Activated T-cell treated with anti-CD3 and anti-CD28 coated beads, Interleukin-2, amount 50 U/mL, for 4 hours (primary cell): ENCODE measurements around the gene RPS28. TPM values are rescaled to one million over a fixed set of nuclear protein-coding genes. Genes with fewer than 3 reads are reported as not detected.

Experiments
- ATAC-seq, 2 donors: fragments of 200-7000 bp; cut with Tn5 transposase; one replicate each; pipeline ENCODE4 v1.10.0; 2021
- DNase-seq: peaks from one replicate; pipeline ENCODE4 v3.0.0-alpha.2; 2020
- H3K27me3 Mint-ChIP-seq: one replicate; pipeline ENCODE4 v1.8.0; 2021; ENCODE audit warnings: low read depth, mixed read lengths
- H3K36me3 Mint-ChIP-seq: one replicate; pipeline ENCODE4 v1.8.0; 2022; ENCODE audit warnings: mixed read lengths; ENCODE audit not compliant: insufficient read depth
- H3K4me1 Mint-ChIP-seq: one replicate; pipeline ENCODE4 v1.8.0; 2021; ENCODE audit warnings: low read depth, mixed read lengths
- H3K4me3 Mint-ChIP-seq: one replicate; pipeline ENCODE4 v1.8.0; 2021; ENCODE audit warnings: mild to moderate bottlenecking, moderate library complexity, mixed read lengths
- H3K9me3 Mint-ChIP-seq: one replicate; pipeline ENCODE4 v1.8.0; 2021; ENCODE audit warnings: mixed read lengths
- total RNA-seq, 3 donors: library from RNA; stranded (reverse); gene quantifications; one replicate each; pipeline ENCODE4 v1.2.1, GENCODE V29; 2021

Gene RPS28
- total RNA-seq, 3 donors from 2014 or later = 2,484 to 2,756 (median 2,693) TPM

- H3K27me3 Mint-ChIP-seq = peaks cover 54% of the 10 kb centered on the region
- no peak for DNase-seq
- no peak overlapping the region for H3K4me3 Mint-ChIP-seq
These were observed 45.6 kb downstream of the RPS28 start for GRCh38 chr19:8366961-8367326.

DNA sequence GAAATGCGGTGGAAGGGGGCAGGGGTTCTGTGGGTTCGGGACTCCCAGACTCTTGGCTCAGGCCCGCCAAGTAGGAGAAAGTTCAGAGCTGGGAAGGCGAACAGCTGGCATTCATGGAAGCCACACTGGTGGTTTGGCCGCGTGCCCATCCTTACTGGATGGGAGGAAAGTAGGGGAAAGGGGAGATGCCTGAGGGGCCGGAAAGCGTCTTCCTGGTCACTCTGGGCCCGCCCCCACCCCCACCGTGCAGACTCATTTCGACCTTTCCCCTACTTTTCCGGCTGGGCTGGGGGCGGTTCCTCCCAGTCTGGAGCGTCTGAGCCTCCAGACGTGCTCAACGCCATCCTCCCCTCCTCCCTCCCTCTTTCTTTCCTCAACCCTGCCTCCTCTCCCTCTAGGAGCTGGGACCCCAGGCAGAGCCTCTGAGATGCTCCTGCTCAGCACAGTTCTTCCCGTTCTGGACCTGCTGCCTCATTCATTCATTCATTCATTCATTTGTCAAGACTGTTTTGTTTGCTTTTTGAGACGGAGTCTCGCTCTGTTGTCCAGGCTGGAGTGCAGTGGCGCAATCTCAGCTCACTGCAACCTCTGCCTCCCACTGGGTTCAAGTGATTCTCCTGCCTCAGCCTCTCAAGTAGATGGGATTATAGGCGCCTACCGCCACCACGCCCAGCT lies 46.2 kb downstream of the RPS28 start:
- Mint-ChIP-seq H3K27me3 (peaks cover 48% of the 10 kb centered on the region), H3K36me3 (no peaks in the 10 kb centered on the region), H3K4me1 (peaks cover 10% of the 10 kb centered on the region), H3K4me3 (no peak overlapping the region), H3K9me3 (no peaks in the 10 kb centered on the region)
- DNase-seq (no peak), ATAC-seq (no peak)

More at GRCh38 chr19:8366961-8367326, 45.6 kb downstream of the RPS28 start:
- H3K9me3 Mint-ChIP-seq = no peaks in the 10 kb centered on the region
- no peak for ATAC-seq
- peaks cover 10% of the 10 kb centered on the region for H3K4me1 Mint-ChIP-seq
- H3K36me3 Mint-ChIP-seq = no peaks in the 10 kb centered on the region

GRCh38 chr19:8370176-8371010 lies 49.1 kb downstream of the RPS28 start:
- Mint-ChIP-seq H3K4me3 (no peak overlapping the region), H3K9me3 (no peaks in the 10 kb centered on the region), H3K4me1 (peaks cover 1% of the 10 kb centered on the region), H3K27me3 (peaks cover 31% of the 10 kb centered on the region), H3K36me3 (no peaks in the 10 kb centered on the region)
- ATAC-seq = no peak
- DNase-seq = no peak

DNA sequence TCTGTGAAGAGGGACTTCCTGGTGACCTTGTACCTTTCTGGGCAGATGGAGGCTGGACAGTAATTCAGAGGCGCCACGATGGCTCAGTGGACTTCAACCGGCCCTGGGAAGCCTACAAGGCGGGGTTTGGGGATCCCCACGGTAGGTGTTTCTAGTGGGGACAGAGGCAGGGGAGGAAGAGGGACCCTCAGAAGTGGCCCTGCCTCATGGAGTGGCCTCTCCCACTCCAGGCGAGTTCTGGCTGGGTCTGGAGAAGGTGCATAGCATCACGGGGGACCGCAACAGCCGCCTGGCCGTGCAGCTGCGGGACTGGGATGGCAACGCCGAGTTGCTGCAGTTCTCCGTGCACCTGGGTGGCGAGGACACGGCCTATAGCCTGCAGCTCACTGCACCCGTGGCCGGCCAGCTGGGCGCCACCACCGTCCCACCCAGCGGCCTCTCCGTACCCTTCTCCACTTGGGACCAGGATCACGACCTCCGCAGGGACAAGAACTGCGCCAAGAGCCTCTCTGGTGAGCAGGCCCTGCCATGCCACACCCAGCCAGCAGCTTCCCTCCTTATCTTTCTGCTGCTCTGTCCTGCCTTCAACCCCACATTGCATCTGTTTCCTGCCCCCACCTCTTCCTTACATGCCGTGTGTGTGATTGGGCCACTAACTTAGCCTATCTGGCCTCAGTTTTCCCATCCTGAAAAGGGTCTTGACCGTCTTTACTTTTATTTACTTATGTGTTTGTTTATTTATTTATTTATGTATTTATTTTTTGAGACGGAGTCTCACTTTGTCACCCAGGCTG lies 49.9 kb downstream of the RPS28 start:
- peaks cover 1% of the 10 kb centered on the region for H3K4me1 Mint-ChIP-seq
- no peak overlapping the region for H3K4me3 Mint-ChIP-seq
- H3K36me3 Mint-ChIP-seq = peaks cover under 1% of the 10 kb centered on the region
- DNase-seq (no peak), ATAC-seq (no peak)
- H3K9me3 Mint-ChIP-seq = no peaks in the 10 kb centered on the region
- peaks cover 24% of the 10 kb centered on the region for H3K27me3 Mint-ChIP-seq

Other genes starting within 250 kb of the RPS28 start
- under 1 TPM in 1 of 3 donors, not detected in 2; 0.03 TPM for gene FBN3, start 171.9 kb upstream of the RPS28 start, total RNA-seq
- gene CERS4, start 112.1 kb upstream of the RPS28 start, total RNA-seq = 10 to 100 TPM; 16.8 to 24.1 (median 19.6) TPM
- gene CD320, start 13.1 kb upstream of the RPS28 start, total RNA-seq = 100 to 1,000 TPM; 142 to 175 (median 145) TPM
- 10 to 100 TPM; 81.8 to 96.8 (median 93.0) TPM for gene NDUFA7, start 121 bp upstream of the RPS28 start, total RNA-seq
- gene KANK3, start 21.8 kb downstream of the RPS28 start, total RNA-seq = under 1 TPM in 2 of 3 donors, not detected in 1; 0.41 to 0.43 TPM
- gene ANGPTL4, start 42.7 kb downstream of the RPS28 start, total RNA-seq = under 1 TPM in 1 of 3 donors, not detected in 2; 0.24 TPM
- gene RAB11B, start 68.9 kb downstream of the RPS28 start, total RNA-seq = 10 to 100 TPM; 69.5 to 73.9 (median 71.4) TPM
- gene MARCHF2, start 91.8 kb downstream of the RPS28 start, total RNA-seq = 1 to 10 TPM; 6.4 to 9.5 (median 6.7) TPM
- 100 to 1,000 TPM; 448 to 486 (median 453) TPM for gene HNRNPM, start 123.5 kb downstream of the RPS28 start, total RNA-seq
- under 1 TPM in 1 of 3 donors, not detected in 2; 0.13 TPM for gene PRAM1, start 181.1 kb downstream of the RPS28 start, total RNA-seq
- 10 to 100 TPM; 27.8 to 31.2 (median 29.4) TPM for gene ZNF414, start 192.7 kb downstream of the RPS28 start, total RNA-seq